HepG2 (cell line): ENCODE results near the gene CCNO. TPM values are rescaled to one million over a fixed set of nuclear protein-coding genes. Genes with fewer than 3 reads are reported as not detected.

Source experiments
- NFIC ChIP-seq: IDR thresholded peaks from 2 replicates; pipeline ENCODE4 v1.6.1; 2012; ENCODE audit warnings: mild to moderate bottlenecking, low read length, inconsistent platforms
- TGIF2 ChIP-seq: IDR thresholded peaks from 2 replicates; pipeline ENCODE4 v1.6.1; 2016; ENCODE audit warnings: control low read depth, missing compliant biosample characterization
- ZKSCAN5 ChIP-seq: sonication (generic); formaldehyde crosslinking; IDR thresholded peaks from 2 replicates; pipeline ENCODE4 v1.5.1; 2020; ENCODE audit warnings: mild to moderate bottlenecking, missing genetic modification reagents
- ZNF121 ChIP-seq: sonication (generic); formaldehyde crosslinking; IDR thresholded peaks from 2 replicates; pipeline ENCODE4 v1.5.0; 2020; ENCODE audit warnings: mild to moderate bottlenecking, missing genetic modification reagents
- ZNF776 ChIP-seq: sonication (generic); formaldehyde crosslinking; IDR thresholded peaks from 2 replicates; pipeline ENCODE4 v1.4.0; 2020; ENCODE audit warnings: mild to moderate bottlenecking, missing genetic modification reagents
- polyA plus RNA-seq, 8 experiments: library from polyadenylated mRNA; depleted of rRNA in 3 of 8; stranded (reverse) in 7 of 8; unstranded in 1 of 8; fragments of >200 nt; fragmentation: Illumina TruSeq in 4 of 8; extraction: Trizol in 4 of 8; gene quantifications; 2 replicates each; pipeline versions ENCODE4 v1.2.1 to v1.2.3, GENCODE V29; 2011 to 2016; ENCODE audit warnings: low read depth in 4 of 8, missing spikeins in 1 of 8, mixed read lengths in 1 of 8; ENCODE audit not compliant: insufficient read depth in 1 of 8
- total RNA-seq, 5 experiments: library from RNA; depleted of rRNA; stranded (reverse); fragments of >200 nt; fragmentation: Illumina TruSeq; extraction: Trizol; gene quantifications; 2 replicates each; pipeline ENCODE4 v1.2.3, GENCODE V29; 2016; ENCODE audit warnings: low read depth in 1 of 5
- TF ChIP-seq, protein P1 (sequence below): sonication (generic); formaldehyde crosslinking; IDR thresholded peaks from 2 replicates; pipeline ENCODE4 v1.5.0; 2020; ENCODE audit warnings: mild to moderate bottlenecking, missing genetic modification reagents
- TF ChIP-seq, protein P2 (sequence below): sonication (generic); formaldehyde crosslinking; IDR thresholded peaks from 2 replicates; pipeline ENCODE4 v1.4.0; 2020; ENCODE audit warnings: missing genetic modification reagents, mild to moderate bottlenecking, borderline replicate concordance
- TF ChIP-seq, protein P3 (sequence below): sonication (generic); formaldehyde crosslinking; IDR thresholded peaks from 2 replicates; pipeline ENCODE4 v1.5.1; 2020; ENCODE audit warnings: mild to moderate bottlenecking, missing genetic modification reagents, moderate library complexity
- TF ChIP-seq, protein P4 (sequence below): IDR thresholded peaks from 2 replicates; pipeline ENCODE4 v1.6.1; 2012; ENCODE audit warnings: low read length, improper control_type of control experiment
- TF ChIP-seq, protein P5 (sequence below): sonication (generic); formaldehyde crosslinking; IDR thresholded peaks from 2 replicates; pipeline ENCODE4 v1.4.0; 2020; ENCODE audit warnings: mild to moderate bottlenecking, low read depth, missing genetic modification reagents
- TF ChIP-seq, protein P6 (sequence below): IDR thresholded peaks from 2 replicates; pipeline ENCODE4 v1.6.1; 2018; ENCODE audit warnings: missing genetic modification reagents, mild to moderate bottlenecking, missing compliant biosample characterization
- TF ChIP-seq, protein P7 (sequence below): sonication (generic); formaldehyde crosslinking; IDR thresholded peaks from 2 replicates; pipeline ENCODE4 v1.4.0; 2020; ENCODE audit warnings: mild to moderate bottlenecking, low read depth, missing genetic modification reagents

CCNO gene
- total and polyA plus RNA-seq, 2 of the 13 experiments (the other 11 are each of a cell fraction or from before 2014, with no cell fraction given): 0.07 TPM; not detected in 1

DNA sequence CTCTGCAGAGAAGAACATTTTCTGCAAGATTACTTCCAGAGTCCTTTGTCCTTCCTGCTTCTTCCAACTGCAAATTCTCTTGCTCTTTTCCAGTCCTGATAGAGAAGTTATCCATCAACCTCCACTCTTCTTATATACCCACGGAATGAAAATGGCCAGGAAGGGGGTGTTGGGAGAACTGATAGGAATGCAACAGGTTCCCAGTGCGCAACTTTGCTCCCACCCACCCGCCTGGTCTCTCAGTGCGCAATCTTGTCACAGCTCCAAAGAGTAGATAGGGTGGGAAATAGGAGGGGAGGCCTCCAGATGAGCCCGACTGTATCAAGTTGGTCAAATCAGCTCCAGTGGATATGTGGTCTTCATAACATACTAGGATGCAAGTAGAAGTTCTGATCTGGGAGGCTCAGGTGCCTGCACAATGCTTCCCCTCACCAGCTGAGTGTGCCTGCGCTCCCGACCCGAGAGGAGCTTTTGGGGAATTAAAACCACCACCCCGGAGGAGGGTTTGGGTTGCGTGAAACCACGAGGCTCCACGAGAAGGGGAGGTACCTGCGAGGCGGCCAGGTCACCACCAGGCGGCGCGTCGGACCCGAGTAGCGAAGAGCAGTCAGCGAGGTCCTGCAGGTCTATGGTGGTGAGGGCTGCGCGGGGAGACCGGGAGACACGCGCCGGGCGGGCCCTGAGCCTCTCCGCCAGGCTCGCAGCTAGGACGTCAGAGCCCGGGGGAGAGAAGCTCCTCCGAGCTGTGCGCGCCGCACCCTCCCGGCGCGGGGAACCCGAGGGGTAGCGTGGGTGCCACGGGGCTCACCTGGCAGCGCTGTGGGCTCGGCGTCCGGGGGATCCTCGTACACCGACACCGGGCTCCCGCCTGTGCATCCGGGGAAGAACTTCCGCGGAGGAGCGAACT lies 7.1 kb downstream of the CCNO start (continued):
- TF ChIP-seq NFIC: no peak
- no peak for TF ChIP-seq ZNF121
- TF ChIP-seq, protein P1, sequence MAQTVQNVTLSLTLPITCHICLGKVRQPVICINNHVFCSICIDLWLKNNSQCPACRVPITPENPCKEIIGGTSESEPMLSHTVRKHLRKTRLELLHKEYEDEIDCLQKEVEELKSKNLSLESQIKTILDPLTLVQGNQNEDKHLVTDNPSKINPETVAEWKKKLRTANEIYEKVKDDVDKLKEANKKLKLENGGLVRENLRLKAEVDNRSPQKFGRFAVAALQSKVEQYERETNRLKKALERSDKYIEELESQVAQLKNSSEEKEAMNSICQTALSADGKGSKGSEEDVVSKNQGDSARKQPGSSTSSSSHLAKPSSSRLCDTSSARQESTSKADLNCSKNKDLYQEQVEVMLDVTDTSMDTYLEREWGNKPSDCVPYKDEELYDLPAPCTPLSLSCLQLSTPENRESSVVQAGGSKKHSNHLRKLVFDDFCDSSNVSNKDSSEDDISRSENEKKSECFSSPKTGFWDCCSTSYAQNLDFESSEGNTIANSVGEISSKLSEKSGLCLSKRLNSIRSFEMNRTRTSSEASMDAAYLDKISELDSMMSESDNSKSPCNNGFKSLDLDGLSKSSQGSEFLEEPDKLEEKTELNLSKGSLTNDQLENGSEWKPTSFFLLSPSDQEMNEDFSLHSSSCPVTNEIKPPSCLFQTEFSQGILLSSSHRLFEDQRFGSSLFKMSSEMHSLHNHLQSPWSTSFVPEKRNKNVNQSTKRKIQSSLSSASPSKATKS (CRISPR knock-in tag): no peak
- TF ChIP-seq, protein P2, sequence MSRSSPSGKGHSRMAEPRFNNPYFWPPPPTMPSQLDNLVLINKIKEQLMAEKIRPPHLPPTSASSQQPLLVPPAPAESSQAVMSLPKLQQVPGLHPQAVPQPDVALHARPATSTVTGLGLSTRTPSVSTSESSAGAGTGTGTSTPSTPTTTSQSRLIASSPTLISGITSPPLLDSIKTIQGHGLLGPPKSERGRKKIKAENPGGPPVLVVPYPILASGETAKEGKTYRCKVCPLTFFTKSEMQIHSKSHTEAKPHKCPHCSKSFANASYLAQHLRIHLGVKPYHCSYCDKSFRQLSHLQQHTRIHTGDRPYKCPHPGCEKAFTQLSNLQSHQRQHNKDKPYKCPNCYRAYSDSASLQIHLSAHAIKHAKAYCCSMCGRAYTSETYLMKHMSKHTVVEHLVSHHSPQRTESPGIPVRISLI (CRISPR knock-in tag): no peak
- TF ChIP-seq, protein P3, sequence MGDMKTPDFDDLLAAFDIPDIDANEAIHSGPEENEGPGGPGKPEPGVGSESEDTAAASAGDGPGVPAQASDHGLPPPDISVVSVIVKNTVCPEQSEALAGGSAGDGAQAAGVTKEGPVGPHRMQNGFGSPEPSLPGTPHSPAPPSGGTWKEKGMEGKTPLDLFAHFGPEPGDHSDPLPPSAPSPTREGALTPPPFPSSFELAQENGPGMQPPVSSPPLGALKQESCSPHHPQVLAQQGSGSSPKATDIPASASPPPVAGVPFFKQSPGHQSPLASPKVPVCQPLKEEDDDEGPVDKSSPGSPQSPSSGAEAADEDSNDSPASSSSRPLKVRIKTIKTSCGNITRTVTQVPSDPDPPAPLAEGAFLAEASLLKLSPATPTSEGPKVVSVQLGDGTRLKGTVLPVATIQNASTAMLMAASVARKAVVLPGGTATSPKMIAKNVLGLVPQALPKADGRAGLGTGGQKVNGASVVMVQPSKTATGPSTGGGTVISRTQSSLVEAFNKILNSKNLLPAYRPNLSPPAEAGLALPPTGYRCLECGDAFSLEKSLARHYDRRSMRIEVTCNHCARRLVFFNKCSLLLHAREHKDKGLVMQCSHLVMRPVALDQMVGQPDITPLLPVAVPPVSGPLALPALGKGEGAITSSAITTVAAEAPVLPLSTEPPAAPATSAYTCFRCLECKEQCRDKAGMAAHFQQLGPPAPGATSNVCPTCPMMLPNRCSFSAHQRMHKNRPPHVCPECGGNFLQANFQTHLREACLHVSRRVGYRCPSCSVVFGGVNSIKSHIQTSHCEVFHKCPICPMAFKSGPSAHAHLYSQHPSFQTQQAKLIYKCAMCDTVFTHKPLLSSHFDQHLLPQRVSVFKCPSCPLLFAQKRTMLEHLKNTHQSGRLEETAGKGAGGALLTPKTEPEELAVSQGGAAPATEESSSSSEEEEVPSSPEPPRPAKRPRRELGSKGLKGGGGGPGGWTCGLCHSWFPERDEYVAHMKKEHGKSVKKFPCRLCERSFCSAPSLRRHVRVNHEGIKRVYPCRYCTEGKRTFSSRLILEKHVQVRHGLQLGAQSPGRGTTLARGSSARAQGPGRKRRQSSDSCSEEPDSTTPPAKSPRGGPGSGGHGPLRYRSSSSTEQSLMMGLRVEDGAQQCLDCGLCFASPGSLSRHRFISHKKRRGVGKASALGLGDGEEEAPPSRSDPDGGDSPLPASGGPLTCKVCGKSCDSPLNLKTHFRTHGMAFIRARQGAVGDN (CRISPR knock-in tag): peak; percentile 79
- TF ChIP-seq, protein P4, sequence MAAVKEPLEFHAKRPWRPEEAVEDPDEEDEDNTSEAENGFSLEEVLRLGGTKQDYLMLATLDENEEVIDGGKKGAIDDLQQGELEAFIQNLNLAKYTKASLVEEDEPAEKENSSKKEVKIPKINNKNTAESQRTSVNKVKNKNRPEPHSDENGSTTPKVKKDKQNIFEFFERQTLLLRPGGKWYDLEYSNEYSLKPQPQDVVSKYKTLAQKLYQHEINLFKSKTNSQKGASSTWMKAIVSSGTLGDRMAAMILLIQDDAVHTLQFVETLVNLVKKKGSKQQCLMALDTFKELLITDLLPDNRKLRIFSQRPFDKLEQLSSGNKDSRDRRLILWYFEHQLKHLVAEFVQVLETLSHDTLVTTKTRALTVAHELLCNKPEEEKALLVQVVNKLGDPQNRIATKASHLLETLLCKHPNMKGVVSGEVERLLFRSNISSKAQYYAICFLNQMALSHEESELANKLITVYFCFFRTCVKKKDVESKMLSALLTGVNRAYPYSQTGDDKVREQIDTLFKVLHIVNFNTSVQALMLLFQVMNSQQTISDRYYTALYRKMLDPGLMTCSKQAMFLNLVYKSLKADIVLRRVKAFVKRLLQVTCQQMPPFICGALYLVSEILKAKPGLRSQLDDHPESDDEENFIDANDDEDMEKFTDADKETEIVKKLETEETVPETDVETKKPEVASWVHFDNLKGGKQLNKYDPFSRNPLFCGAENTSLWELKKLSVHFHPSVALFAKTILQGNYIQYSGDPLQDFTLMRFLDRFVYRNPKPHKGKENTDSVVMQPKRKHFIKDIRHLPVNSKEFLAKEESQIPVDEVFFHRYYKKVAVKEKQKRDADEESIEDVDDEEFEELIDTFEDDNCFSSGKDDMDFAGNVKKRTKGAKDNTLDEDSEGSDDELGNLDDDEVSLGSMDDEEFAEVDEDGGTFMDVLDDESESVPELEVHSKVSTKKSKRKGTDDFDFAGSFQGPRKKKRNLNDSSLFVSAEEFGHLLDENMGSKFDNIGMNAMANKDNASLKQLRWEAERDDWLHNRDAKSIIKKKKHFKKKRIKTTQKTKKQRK: no peak
- TF ChIP-seq ZNF776 (CRISPR knock-in tag): no peak
- TF ChIP-seq, protein P5, sequence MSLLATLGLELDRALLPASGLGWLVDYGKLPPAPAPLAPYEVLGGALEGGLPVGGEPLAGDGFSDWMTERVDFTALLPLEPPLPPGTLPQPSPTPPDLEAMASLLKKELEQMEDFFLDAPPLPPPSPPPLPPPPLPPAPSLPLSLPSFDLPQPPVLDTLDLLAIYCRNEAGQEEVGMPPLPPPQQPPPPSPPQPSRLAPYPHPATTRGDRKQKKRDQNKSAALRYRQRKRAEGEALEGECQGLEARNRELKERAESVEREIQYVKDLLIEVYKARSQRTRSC: no peak
- TF ChIP-seq TGIF2: no peak
- no peak for TF ChIP-seq ZKSCAN5 (CRISPR knock-in tag)
- TF ChIP-seq, protein P6, sequence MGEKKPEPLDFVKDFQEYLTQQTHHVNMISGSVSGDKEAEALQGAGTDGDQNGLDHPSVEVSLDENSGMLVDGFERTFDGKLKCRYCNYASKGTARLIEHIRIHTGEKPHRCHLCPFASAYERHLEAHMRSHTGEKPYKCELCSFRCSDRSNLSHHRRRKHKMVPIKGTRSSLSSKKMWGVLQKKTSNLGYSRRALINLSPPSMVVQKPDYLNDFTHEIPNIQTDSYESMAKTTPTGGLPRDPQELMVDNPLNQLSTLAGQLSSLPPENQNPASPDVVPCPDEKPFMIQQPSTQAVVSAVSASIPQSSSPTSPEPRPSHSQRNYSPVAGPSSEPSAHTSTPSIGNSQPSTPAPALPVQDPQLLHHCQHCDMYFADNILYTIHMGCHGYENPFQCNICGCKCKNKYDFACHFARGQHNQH: no peak
- TF ChIP-seq, protein P7, sequence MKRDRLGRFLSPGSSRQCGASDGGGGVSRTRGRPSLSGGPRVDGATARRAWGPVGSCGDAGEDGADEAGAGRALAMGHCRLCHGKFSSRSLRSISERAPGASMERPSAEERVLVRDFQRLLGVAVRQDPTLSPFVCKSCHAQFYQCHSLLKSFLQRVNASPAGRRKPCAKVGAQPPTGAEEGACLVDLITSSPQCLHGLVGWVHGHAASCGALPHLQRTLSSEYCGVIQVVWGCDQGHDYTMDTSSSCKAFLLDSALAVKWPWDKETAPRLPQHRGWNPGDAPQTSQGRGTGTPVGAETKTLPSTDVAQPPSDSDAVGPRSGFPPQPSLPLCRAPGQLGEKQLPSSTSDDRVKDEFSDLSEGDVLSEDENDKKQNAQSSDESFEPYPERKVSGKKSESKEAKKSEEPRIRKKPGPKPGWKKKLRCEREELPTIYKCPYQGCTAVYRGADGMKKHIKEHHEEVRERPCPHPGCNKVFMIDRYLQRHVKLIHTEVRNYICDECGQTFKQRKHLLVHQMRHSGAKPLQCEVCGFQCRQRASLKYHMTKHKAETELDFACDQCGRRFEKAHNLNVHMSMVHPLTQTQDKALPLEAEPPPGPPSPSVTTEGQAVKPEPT: no peak
